Peyer's patch (tissue), 4 donors: ENCODE measurements around the gene KAT2A. TPM values are rescaled to one million over a fixed set of nuclear protein-coding genes. Genes with fewer than 3 reads are reported as not detected.
A peak's percentile ranks its signal among the peaks of the same experiment; 100 is the strongest.

Source experiments
- DNase-seq, 3 donors: peaks; one replicate each; pipeline ENCODE4 v3.0.0-alpha.2; 2017 to 2019
- H3K27ac ChIP-seq, 4 donors: fragments of 200-600 bp; sonication (generic); one replicate each; pipeline ENCODE4 v1.5.1; 2016 to 2019
- H3K27me3 ChIP-seq, 2 donors: fragments of 200-600 bp; sonication (generic); one replicate each; pipeline ENCODE4 v1.5.1; 2019
- H3K36me3 ChIP-seq, 3 donors: fragments of 200-600 bp; sonication (generic); one replicate each; pipeline ENCODE4 v1.5.1; 2016 to 2019
- H3K4me1 ChIP-seq, 4 donors: fragments of 200-600 bp; sonication (generic); one replicate each; pipeline ENCODE4 v1.5.1; 2016 to 2019
- H3K4me3 ChIP-seq, 4 donors: fragments of 200-600 bp; sonication (generic); 1 replicate in 3 of 4; 2 replicates in 1 of 4; pipeline ENCODE4 v1.5.1; 2016 to 2019; ENCODE audit warnings: mild to moderate bottlenecking in 1 of 4
- H3K9me3 ChIP-seq, 4 donors: fragments of 200-600 bp; sonication (generic); one replicate each; pipeline ENCODE4 v1.5.1; 2016 to 2019; ENCODE audit warnings: mild to moderate bottlenecking in 1 of 4
- CTCF ChIP-seq, 6 experiments: fragments of 450-650 bp in 4 of 6; fragments of 200-600 bp in 2 of 6; sonication (generic) in 1 of 6; IDR thresholded peaks; one replicate each; pipeline ENCODE4 v1.5.1; 2017 to 2019; ENCODE audit warnings: antibody characterized with exemption in 6 of 6, mild to moderate bottlenecking in 3 of 6, moderate library complexity in 1 of 6
- POLR2A ChIP-seq, 2 donors: fragments of 450-650 bp; IDR thresholded peaks; one replicate each; pipeline ENCODE4 v1.5.1; 2017; ENCODE audit warnings: antibody characterized with exemption in 2 of 2, mild to moderate bottlenecking in 2 of 2, moderate library complexity in 2 of 2
- total RNA-seq, 4 donors: library from RNA; depleted of rRNA; stranded (reverse); fragments of >200 nt; gene quantifications; one replicate each; pipeline ENCODE4 v1.1.0, GENCODE V29; 2016

Gene KAT2A
- total RNA-seq, 4 donors from 2014 or later: 9.8 to 172 (median 38.4) TPM

GRCh38 chr17:42127414-42127813 is 6.2 kb upstream of the KAT2A start:
- H3K27ac ChIP-seq: no peak overlapping the region
- H3K27me3 ChIP-seq: no peaks in the 10 kb centered on the region
- peaks cover 0 to 29% (median 5%) of the 10 kb centered on the region in 4 donors for H3K4me1 ChIP-seq
- TF ChIP-seq POLR2A (IDR thresholded peaks at IDR 0.05) (no peak), CTCF (IDR thresholded peaks at IDR 0.05) (no peak)
- no peaks in the 10 kb centered on the region for H3K9me3 ChIP-seq
- no peak overlapping the region for H3K4me3 ChIP-seq
- DNase-seq: no peak
- peaks cover 0 to 65% (median 2%) of the 10 kb centered on the region in 3 donors for H3K36me3 ChIP-seq

- Histone ChIP-seq H3K9me3 (no peaks in the 10 kb centered on the region), H3K4me1 (peaks cover 0 to 30% (median 2%) of the 10 kb centered on the region in 4 donors), H3K4me3 (no peak overlapping the region), H3K36me3 (peaks cover 0 to 62% (median 2%) of the 10 kb centered on the region in 3 donors), H3K27me3 (no peaks in the 10 kb centered on the region), H3K27ac (no peak overlapping the region)
- no peak for TF ChIP-seq CTCF (IDR thresholded peaks at IDR 0.05)
- TF ChIP-seq POLR2A (IDR thresholded peaks at IDR 0.05): no peak
- DNase-seq: no peak
These were observed 5.7 kb upstream of the KAT2A start for GRCh38 chr17:42126836-42127235.

- no peak for DNase-seq
- Histone ChIP-seq H3K27ac (no peak overlapping the region), H3K4me1 (peaks cover 0 to 30% (median 1%) of the 10 kb centered on the region in 4 donors), H3K9me3 (no peaks in the 10 kb centered on the region), H3K36me3 (peaks cover 0 to 56% (median 2%) of the 10 kb centered on the region in 3 donors), H3K4me3 (no peak overlapping the region), H3K27me3 (no peaks in the 10 kb centered on the region)
- TF ChIP-seq POLR2A (IDR thresholded peaks at IDR 0.05): no peak
These were observed 4.4 kb upstream of the KAT2A start for GRCh38 chr17:42125565-42125964.

DNA sequence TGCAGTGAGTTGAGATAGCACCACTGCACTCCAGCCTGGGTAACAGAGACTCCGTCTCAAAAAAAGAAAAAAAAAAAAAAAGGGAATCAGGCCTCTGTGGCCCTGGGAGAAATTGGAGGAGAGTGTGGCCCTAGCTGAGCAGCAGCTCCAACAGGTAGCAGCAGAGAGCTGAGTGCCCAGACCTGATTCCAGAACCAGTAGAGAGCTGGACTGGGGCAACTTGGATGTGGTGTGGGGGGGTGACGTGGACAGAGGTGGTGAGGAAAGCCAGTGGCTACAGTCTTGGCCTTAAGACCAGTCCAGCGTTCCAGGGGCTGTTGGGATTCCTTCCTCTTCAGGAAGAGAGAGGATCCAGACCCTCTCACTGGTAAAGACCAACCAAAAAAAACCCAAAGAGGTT is 3.1 kb upstream of the KAT2A start:
- Histone ChIP-seq H3K27ac (no peak overlapping the region), H3K36me3 (peaks cover 0 to 43% (median 2%) of the 10 kb centered on the region in 3 donors), H3K9me3 (no peaks in the 10 kb centered on the region), H3K4me1 (peaks cover 0 to 35% (median 2%) of the 10 kb centered on the region in 4 donors), H3K4me3 (no peak overlapping the region), H3K27me3 (no peaks in the 10 kb centered on the region)
- TF ChIP-seq CTCF (IDR thresholded peaks at IDR 0.05) (no peak), POLR2A (IDR thresholded peaks at IDR 0.05) (no peak)
- no peak for DNase-seq

DNA sequence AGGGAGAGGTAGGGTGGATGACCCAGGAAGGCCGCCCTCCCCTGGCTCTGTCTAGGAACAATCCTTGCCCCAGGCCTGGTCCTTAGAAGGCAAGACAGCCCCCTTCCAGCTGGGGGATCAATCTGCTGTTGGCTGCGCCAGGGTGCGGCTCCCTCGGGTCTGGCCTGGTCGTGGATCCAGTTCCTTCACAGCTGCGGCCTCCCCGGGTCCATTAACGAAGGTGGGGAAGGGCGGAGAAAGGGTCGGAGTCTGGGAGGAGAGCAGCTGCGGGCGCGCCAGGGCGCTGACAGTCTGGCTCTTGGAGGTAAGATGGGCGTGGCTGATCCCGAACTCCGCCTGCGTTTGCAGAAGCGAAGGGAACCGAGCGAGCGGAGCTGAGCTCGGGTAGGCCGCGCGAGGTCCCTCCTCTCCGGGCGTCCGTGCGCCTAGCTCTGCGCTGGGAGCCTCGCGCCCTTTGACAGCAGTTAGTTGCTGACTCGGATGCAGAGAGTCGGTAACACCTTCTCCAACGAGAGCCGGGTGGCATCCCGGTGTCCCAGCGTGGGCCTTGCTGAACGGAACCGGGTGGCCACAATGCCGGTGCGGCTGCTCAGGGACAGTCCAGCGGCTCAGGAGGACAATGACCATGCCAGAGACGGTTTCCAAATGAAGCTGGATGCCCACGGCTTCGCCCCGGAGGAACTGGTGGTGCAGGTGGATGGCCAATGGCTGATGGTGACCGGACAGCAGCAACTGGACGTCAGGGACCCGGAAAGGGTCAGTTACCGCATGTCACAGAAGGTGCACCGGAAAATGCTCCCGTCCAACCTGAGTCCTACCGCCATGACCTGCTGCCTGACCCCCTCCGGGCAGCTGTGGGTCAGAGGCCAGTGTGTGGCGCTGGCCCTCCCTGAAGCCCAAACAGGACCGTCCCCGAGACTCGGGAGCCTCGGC is 1.5 kb upstream of the KAT2A start, which contains the start of gene HSPB9:
TSS of gene HSPB9 (plus strand) at position 434 of the 933 bp plus-strand sequence. CDS start at position 481, 47 bp downstream.
- DNase-seq: peak in 2 of 3 donors; percentile 88 to 90
- peaks cover 0 to 37% (median 2%) of the 10 kb centered on the region in 4 donors for H3K4me1 ChIP-seq
- peak within 1 kb of the TSS in 2 of 4 donors; percentile 31 to 34 for H3K4me3 ChIP-seq
- TF ChIP-seq CTCF (IDR thresholded peaks at IDR 0.05) (no peak), POLR2A (IDR thresholded peaks at IDR 0.05) (no peak)
- H3K9me3 ChIP-seq: no peaks in the 10 kb centered on the region
- peak within 1 kb of the TSS in 2 of 4 donors; percentile 80 to 86 for H3K27ac ChIP-seq
- H3K36me3 ChIP-seq: peaks cover 0 to 27% (median 0%) of the 10 kb centered on the region in 3 donors
- H3K27me3 ChIP-seq: no peaks in the 10 kb centered on the region
